ENCODE data around the gene IGF1R.

GRCh38 chr15:98826658-98827057, 178.3 kb downstream of the IGF1R start:
- TF ChIP-seq EZH2 (IDR thresholded peaks at IDR 0.05; ENCODE audit: borderline replicate concordance, low read depth, low read length, severe bottlenecking) (no peak), CTCF (IDR thresholded peaks at IDR 0.05; ENCODE audit: borderline replicate concordance, extremely low read depth, low read length, poor library complexity, severe bottlenecking) (no peak)

All from DND-41 (cell line).